GM12878 (cell line): Measurements from ENCODE around the gene SP3. TPM values are rescaled to one million over a fixed set of nuclear protein-coding genes. Genes with fewer than 3 reads are reported as not detected.
A peak's percentile ranks its signal among the peaks of the same experiment; 100 is the strongest.

ENCODE experiments used
- EGR1 ChIP-seq, 2 experiments: IDR thresholded peaks; 1 replicate in 1 of 2; 2 replicates in 1 of 2; pipeline ENCODE4 v1.6.1; 2011 to 2012; ENCODE audit warnings: low read depth in 2 of 2, low read length in 2 of 2, borderline replicate concordance in 1 of 2, mild to moderate bottlenecking in 1 of 2, moderate library complexity in 1 of 2
- GATAD2B ChIP-seq: fragments of 450-650 bp; conservative IDR thresholded peaks from 2 replicates; pipeline ENCODE4 v1.6.1; 2017; ENCODE audit warnings: low read depth, mild to moderate bottlenecking, moderate library complexity
- NFXL1 ChIP-seq: fragments of 450-650 bp; IDR thresholded peaks from 2 replicates; pipeline ENCODE4 v1.6.1; 2017; ENCODE audit warnings: antibody characterized with exemption, mild to moderate bottlenecking, borderline replicate concordance
- NFYA ChIP-seq: IDR thresholded peaks from 2 replicates; pipeline ENCODE4 v1.6.1; 2011; ENCODE audit warnings: low read depth, mild to moderate bottlenecking, low read length, improper control_type of control experiment, borderline replicate concordance
- PML ChIP-seq: IDR thresholded peaks from 2 replicates; pipeline ENCODE4 v1.6.1; 2012; ENCODE audit warnings: low read length, inconsistent platforms
- SMAD5 ChIP-seq: IDR thresholded peaks from 2 replicates; pipeline ENCODE4 v1.6.1; 2016; ENCODE audit warnings: antibody characterized with exemption, low read depth
- SRF ChIP-seq, 2 experiments: IDR thresholded peaks; 2 replicates each; pipeline ENCODE4 v1.6.1; 2011; ENCODE audit warnings: low read depth in 2 of 2, low read length in 2 of 2, mild to moderate bottlenecking in 1 of 2, moderate library complexity in 1 of 2
- TAF1 ChIP-seq: IDR thresholded peaks from 2 replicates; pipeline ENCODE4 v1.6.1; 2011; ENCODE audit warnings: mild to moderate bottlenecking, low read depth, low read length, borderline replicate concordance
- YY1 ChIP-seq: IDR thresholded peaks from 2 replicates; pipeline ENCODE4 v1.6.1; 2011; ENCODE audit warnings: low read depth, mild to moderate bottlenecking, low read length
- ZBTB40 ChIP-seq: fragments of 450-650 bp; IDR thresholded peaks from 2 replicates; pipeline ENCODE4 v1.6.1; 2016; ENCODE audit warnings: mild to moderate bottlenecking, moderate library complexity, borderline replicate concordance
- ZNF592 ChIP-seq: fragments of 450-650 bp; IDR thresholded peaks from 2 replicates; pipeline ENCODE4 v1.6.1; 2017; ENCODE audit warnings: mild to moderate bottlenecking, moderate library complexity
- ZNF622 ChIP-seq: fragments of 450-650 bp; IDR thresholded peaks from 2 replicates; pipeline ENCODE4 v1.6.1; 2017; ENCODE audit warnings: mild to moderate bottlenecking, inconsistent platforms
- polyA plus RNA-seq, 11 experiments: library from polyadenylated mRNA; depleted of rRNA in 4 of 11; unstranded in 6 of 11; stranded (reverse) in 5 of 11; fragments of >200 nt; fragmentation: Nextera tagmentation in 4 of 11; fragmentation: Illumina TruSeq in 1 of 11; extraction: Ambion mirVana in 4 of 11; extraction: Trizol in 1 of 11; gene quantifications; 1 replicate in 1 of 11; 2 replicates in 10 of 11; pipeline versions ENCODE4 v1.2.1 to v1.2.3, GENCODE V29; 2011 to 2016; ENCODE audit warnings: inconsistent platforms in 2 of 11, missing spikeins in 2 of 11, low read depth in 1 of 11
- total RNA-seq, 4 experiments: library from RNA; depleted of rRNA in 3 of 4; stranded (reverse); fragments of >200 nt in 3 of 4; fragmentation: Illumina TruSeq in 1 of 4; extraction: Trizol in 1 of 4; gene quantifications; 2 replicates each; pipeline versions ENCODE4 v1.2.1 to v1.2.3, GENCODE V29; 2013 to 2021
- TF ChIP-seq, protein P1 (sequence below): fragments of 450-650 bp; IDR thresholded peaks from 2 replicates; pipeline ENCODE4 v1.6.1; 2017; ENCODE audit warnings: mild to moderate bottlenecking, moderate library complexity
- TF ChIP-seq, protein P2 (sequence below): IDR thresholded peaks from 2 replicates; pipeline ENCODE4 v1.6.1; 2011; ENCODE audit warnings: borderline replicate concordance, low read depth, mild to moderate bottlenecking, moderate library complexity, low read length; ENCODE audit not compliant: insufficient read depth, poor library complexity, severe bottlenecking

Gene SP3
- total and polyA plus RNA-seq, 10 of the 15 experiments (the other 5 are each of a cell fraction or from before 2014, with no cell fraction given), result 9.9 to 87.6 (median 52.4) TPM

DNA sequence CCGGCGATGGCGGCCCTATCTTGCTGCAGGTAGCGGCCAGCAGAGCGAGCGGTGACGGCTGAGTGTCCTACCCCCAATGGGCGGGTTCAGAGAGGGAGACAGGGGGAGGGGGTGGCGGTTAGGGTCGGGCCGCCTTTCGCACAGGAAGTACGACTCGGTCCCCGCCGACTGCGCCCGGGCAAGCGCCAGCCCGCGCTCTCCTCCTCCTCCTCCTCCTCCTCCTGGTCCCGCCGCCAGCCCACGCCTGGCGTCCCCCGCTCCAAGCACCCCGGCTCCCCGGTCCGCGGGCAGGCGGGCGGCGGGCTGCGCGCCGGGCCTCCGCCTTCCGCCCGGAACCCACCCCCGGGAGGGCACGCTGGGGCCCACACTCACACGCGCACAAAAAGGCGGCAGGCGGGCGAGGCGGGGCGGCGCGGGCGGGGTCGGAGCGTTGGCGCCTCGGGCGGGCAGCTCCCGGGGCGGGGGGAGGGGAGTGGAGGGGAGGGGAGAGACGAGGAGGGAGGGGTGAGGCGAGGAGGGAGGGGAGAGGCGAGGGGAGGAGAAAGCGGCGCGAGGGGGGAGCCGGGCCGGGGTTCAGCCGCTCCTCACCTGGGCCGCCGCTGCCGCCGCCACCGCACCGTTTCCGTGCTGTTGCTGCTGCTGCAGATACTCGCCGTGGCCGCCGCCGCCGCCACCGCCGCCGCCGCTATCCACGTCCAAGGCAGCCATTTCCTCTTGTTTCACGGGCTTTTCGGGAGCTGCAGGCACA is 1.2 kb downstream of the SP3 start (continued):
- TF ChIP-seq, protein P1, sequence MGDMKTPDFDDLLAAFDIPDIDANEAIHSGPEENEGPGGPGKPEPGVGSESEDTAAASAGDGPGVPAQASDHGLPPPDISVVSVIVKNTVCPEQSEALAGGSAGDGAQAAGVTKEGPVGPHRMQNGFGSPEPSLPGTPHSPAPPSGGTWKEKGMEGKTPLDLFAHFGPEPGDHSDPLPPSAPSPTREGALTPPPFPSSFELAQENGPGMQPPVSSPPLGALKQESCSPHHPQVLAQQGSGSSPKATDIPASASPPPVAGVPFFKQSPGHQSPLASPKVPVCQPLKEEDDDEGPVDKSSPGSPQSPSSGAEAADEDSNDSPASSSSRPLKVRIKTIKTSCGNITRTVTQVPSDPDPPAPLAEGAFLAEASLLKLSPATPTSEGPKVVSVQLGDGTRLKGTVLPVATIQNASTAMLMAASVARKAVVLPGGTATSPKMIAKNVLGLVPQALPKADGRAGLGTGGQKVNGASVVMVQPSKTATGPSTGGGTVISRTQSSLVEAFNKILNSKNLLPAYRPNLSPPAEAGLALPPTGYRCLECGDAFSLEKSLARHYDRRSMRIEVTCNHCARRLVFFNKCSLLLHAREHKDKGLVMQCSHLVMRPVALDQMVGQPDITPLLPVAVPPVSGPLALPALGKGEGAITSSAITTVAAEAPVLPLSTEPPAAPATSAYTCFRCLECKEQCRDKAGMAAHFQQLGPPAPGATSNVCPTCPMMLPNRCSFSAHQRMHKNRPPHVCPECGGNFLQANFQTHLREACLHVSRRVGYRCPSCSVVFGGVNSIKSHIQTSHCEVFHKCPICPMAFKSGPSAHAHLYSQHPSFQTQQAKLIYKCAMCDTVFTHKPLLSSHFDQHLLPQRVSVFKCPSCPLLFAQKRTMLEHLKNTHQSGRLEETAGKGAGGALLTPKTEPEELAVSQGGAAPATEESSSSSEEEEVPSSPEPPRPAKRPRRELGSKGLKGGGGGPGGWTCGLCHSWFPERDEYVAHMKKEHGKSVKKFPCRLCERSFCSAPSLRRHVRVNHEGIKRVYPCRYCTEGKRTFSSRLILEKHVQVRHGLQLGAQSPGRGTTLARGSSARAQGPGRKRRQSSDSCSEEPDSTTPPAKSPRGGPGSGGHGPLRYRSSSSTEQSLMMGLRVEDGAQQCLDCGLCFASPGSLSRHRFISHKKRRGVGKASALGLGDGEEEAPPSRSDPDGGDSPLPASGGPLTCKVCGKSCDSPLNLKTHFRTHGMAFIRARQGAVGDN, result peak; percentile 85
- TF ChIP-seq YY1 (no peak; the same call in 1 of the 2 replicates), ZBTB40 (no peak), PML (no peak), ZNF622 (no peak), GATAD2B (peak; percentile 96), SMAD5 (no peak; the same call in 1 of the 2 replicates), NFYA (no peak), SRF (IDR thresholded peaks at IDR 0.05; ENCODE audit: low read depth in 2 of 2, low read length in 2 of 2) (no peak), NFXL1 (peak; percentile 88), TAF1 (peak; percentile 64; the same call in 1 of the 2 replicates), EGR1 (IDR thresholded peaks at IDR 0.05; ENCODE audit: borderline replicate concordance in 1 of 2, low read depth in 2 of 2, low read length in 2 of 2) (peak in 1 of 2 experiments; percentile 91; a peak in 2 of 3 replicates), ZNF592 (0 out of 2 replicates have a peak, but pooled peaks have one; percentile 46)
- TF ChIP-seq, protein P2, sequence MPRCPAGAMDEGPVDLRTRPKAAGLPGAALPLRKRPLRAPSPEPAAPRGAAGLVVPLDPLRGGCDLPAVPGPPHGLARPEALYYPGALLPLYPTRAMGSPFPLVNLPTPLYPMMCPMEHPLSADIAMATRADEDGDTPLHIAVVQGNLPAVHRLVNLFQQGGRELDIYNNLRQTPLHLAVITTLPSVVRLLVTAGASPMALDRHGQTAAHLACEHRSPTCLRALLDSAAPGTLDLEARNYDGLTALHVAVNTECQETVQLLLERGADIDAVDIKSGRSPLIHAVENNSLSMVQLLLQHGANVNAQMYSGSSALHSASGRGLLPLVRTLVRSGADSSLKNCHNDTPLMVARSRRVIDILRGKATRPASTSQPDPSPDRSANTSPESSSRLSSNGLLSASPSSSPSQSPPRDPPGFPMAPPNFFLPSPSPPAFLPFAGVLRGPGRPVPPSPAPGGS, result peak; percentile 58
